Ishikawa (cell line): Measurements from ENCODE around the gene TTLL1.

ENCODE experiments used
- CEBPB ChIP-seq: IDR thresholded peaks from 2 replicates; pipeline ENCODE4 v1.6.1; 2012
- RAD21 ChIP-seq: IDR thresholded peaks from 2 replicates; pipeline ENCODE4 v1.6.1; 2012; ENCODE audit warnings: low read depth
- TAF1 ChIP-seq: IDR thresholded peaks from 2 replicates; pipeline ENCODE4 v1.6.1; 2012; ENCODE audit warnings: low read depth, mild to moderate bottlenecking
- YY1 ChIP-seq: IDR thresholded peaks from 2 replicates; pipeline ENCODE4 v1.6.1; 2012; ENCODE audit warnings: low read depth

DNA sequence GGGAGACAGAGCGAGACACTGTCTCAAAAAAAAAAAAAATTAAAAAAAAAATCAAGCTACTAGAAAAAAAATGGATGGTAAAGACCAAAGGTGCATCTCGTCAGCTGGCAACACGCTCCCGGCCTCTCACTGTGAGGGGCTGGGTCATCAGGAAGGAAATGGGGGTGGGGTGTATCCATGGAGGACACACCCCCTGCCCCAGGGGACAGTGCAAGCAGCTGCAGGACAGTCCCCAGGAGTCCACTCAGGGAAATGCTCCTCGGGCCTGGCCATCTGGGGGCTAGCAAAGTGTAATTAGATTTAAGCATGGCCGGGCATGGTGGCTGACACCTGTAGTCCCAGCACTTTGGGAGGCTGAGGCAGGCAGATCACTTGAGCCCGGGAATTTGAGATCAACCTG lies 23.1 kb downstream of the TTLL1 start:
- TF ChIP-seq RAD21 (no peak), CEBPB (no peak), TAF1 (no peak), YY1 (no peak)
